H7 (cell line): ENCODE measurements around the gene HMX2. TPM values are rescaled to one million over a fixed set of nuclear protein-coding genes. Genes with fewer than 3 reads are reported as not detected.
A peak's percentile ranks its signal among the peaks of the same experiment; 100 is the strongest.

Source experiments
- DNase-seq: peaks from one replicate; pipeline ENCODE4 v3.0.0; 2012
- H3K27me3 ChIP-seq: 2 replicates; pipeline ENCODE4 v1.6.0; 2011; ENCODE audit warnings: mild to moderate bottlenecking, low read length; ENCODE audit not compliant: control insufficient read depth, insufficient read depth
- H3K36me3 ChIP-seq: replicated peaks from 2 replicates; pipeline ENCODE4 v1.5.1; 2011; ENCODE audit warnings: low read length; ENCODE audit not compliant: control insufficient read depth, insufficient read depth
- H3K4me3 ChIP-seq: 2 replicates; pipeline ENCODE4 v1.5.1; 2011; ENCODE audit warnings: low read depth, mild to moderate bottlenecking, control low read depth, low read length, moderate library complexity; ENCODE audit not compliant: insufficient read depth
- total RNA-seq: library from RNA; depleted of rRNA; stranded (reverse); fragments of >200 nt; shearing (Covaris generic); gene quantifications from 2 replicates; pipeline ENCODE4 v1.2.3, GENCODE V29; 2014

The HMX2 gene
- total RNA-seq, 1 experiment from 2014 or later, result not detected

GRCh38 chr10:123143825-123144168 is 4.1 kb upstream of the HMX2 start:
- Histone ChIP-seq H3K4me3 (no peak overlapping the region), H3K27me3 (peaks cover 100% of the 10 kb centered on the region), H3K36me3 (no peaks in the 10 kb centered on the region)
- DNase-seq, result no peak

- DNase-seq, result peak; percentile 76
- Histone ChIP-seq H3K27me3 (peaks cover 100% of the 10 kb centered on the region), H3K36me3 (no peaks in the 10 kb centered on the region), H3K4me3 (no peak overlapping the region; the same call in 1 of the 2 replicates)
Observed at GRCh38 chr10:123144697-123145541, 3.0 kb upstream of the HMX2 start.

GRCh38 chr10:123145542-123146012 is 2.4 kb upstream of the HMX2 start:
- Histone ChIP-seq H3K27me3 (peaks cover 100% of the 10 kb centered on the region), H3K4me3 (no peak overlapping the region), H3K36me3 (no peaks in the 10 kb centered on the region)
- peak; percentile 65 for DNase-seq

GRCh38 chr10:123146013-123146893 is 1.7 kb upstream of the HMX2 start:
- H3K4me3 ChIP-seq, result no peak overlapping the region
- DNase-seq, result peak; percentile 65
- H3K36me3 ChIP-seq, result no peaks in the 10 kb centered on the region
- H3K27me3 ChIP-seq, result peaks cover 100% of the 10 kb centered on the region

- Histone ChIP-seq H3K4me3 (no peak overlapping the region), H3K36me3 (no peaks in the 10 kb centered on the region), H3K27me3 (peaks cover 99% of the 10 kb centered on the region)
- DNase-seq, result peak; percentile 26
Observed at GRCh38 chr10:123146894-123147634, 872 bp upstream of the HMX2 start.

GRCh38 chr10:123148414-123149161 is 652 bp downstream of the HMX2 start:
- Histone ChIP-seq H3K36me3 (no peaks in the 10 kb centered on the region), H3K27me3 (peaks cover 93% of the 10 kb centered on the region), H3K4me3 (peak overlapping the region; percentile 34)
- peak; percentile 88 for DNase-seq

GRCh38 chr10:123149162-123149567 is 1.2 kb downstream of the HMX2 start:
- H3K4me3 ChIP-seq, result no peak overlapping the region; the same call in 1 of the 2 replicates
- DNase-seq, result no peak

GRCh38 chr10:123149568-123150270 is 1.8 kb downstream of the HMX2 start:
- Histone ChIP-seq H3K36me3 (no peaks in the 10 kb centered on the region), H3K27me3 (peaks cover 82% of the 10 kb centered on the region), H3K4me3 (peak overlapping the region; percentile 32)
- peak; percentile 76 for DNase-seq

More at GRCh38 chr10:123149162-123149567, 1.2 kb downstream of the HMX2 start:
- H3K27me3 ChIP-seq, result peaks cover 88% of the 10 kb centered on the region
- no peaks in the 10 kb centered on the region for H3K36me3 ChIP-seq

- Histone ChIP-seq H3K4me3 (peak overlapping the region; percentile 48), H3K36me3 (peaks cover under 1% of the 10 kb centered on the region), H3K27me3 (peaks cover 75% of the 10 kb centered on the region)
- DNase-seq, result peak; percentile 76
Observed at GRCh38 chr10:123150271-123150985, 2.5 kb downstream of the HMX2 start.

- peak; percentile 81 for DNase-seq
- H3K36me3 ChIP-seq, result peaks cover 4% of the 10 kb centered on the region
- peaks cover 68% of the 10 kb centered on the region for H3K27me3 ChIP-seq
- H3K4me3 ChIP-seq, result peak overlapping the region; percentile 48
Observed at GRCh38 chr10:123150986-123151736, 3.2 kb downstream of the HMX2 start.

- H3K36me3 ChIP-seq, result peaks cover 9% of the 10 kb centered on the region
- DNase-seq, result no peak
- H3K4me3 ChIP-seq, result no peak overlapping the region
- peaks cover 62% of the 10 kb centered on the region for H3K27me3 ChIP-seq
Observed at GRCh38 chr10:123151737-123152135, 3.8 kb downstream of the HMX2 start.

- peak; percentile 9 for DNase-seq
- H3K27me3 ChIP-seq, result peaks cover 43% of the 10 kb centered on the region
- H3K36me3 ChIP-seq, result peaks cover 16% of the 10 kb centered on the region
- H3K4me3 ChIP-seq, result no peak overlapping the region
Observed at GRCh38 chr10:123153486-123154091, 5.7 kb downstream of the HMX2 start.
